Eye (tissue), 1 donor: Measurements from ENCODE around the gene WAC.

Experiments used
- DNase-seq: peaks from one replicate; pipeline ENCODE4 v3.0.0-alpha.2; 2015

The WAC gene

GRCh38 chr10:28669227-28670173, 136.6 kb downstream of the WAC start:
- no peak for DNase-seq
